Common myeloid progenitor, CD34-positive (primary cell): Measurements from ENCODE around the gene CHD6.

ENCODE experiments used
- CTCF ChIA-PET: fragments of 350-600 bp; sonication (Branson Sonifier 250); formaldehyde crosslinking; loops from one replicate; lab custom pipeline; 2021; ENCODE audit warnings: antibody characterized with exemption; lab: Charles Lee
- POLR2A ChIA-PET: fragments of 350-600 bp; sonication (Branson Sonifier 250); formaldehyde crosslinking; loops from one replicate; lab custom pipeline; 2021; ENCODE audit warnings: antibody characterized with exemption; lab: Charles Lee
- DNase-seq, 3 donors: peaks; one replicate each; pipeline versions ENCODE4 v3.0.0 to v3.0.0-alpha.2; 2013
- H3K27ac ChIP-seq, 2 experiments: 1 replicate in 1 of 2; 2 replicates in 1 of 2; pipeline ENCODE4 v1.7.0; 2013; ENCODE audit warnings: inconsistent platforms in 2 of 2, low read length in 2 of 2, mild to moderate bottlenecking in 2 of 2, low read depth in 1 of 2, moderate library complexity in 1 of 2; ENCODE audit not compliant: severe bottlenecking in 2 of 2, insufficient read depth in 1 of 2, poor library complexity in 1 of 2
- H3K27me3 ChIP-seq, 5 experiments: replicated peaks in 2 of 5; 1 replicate in 3 of 5; 2 replicates in 2 of 5; pipeline versions ENCODE4 v1.6.1 to v1.7.0; 2013; ENCODE audit warnings: low read length in 4 of 5, mild to moderate bottlenecking in 2 of 5, moderate library complexity in 2 of 5, inconsistent platforms in 1 of 5; ENCODE audit not compliant: insufficient read depth in 5 of 5, control insufficient read depth in 4 of 5
- H3K36me3 ChIP-seq, 4 experiments: 1 replicate in 2 of 4; 2 replicates in 2 of 4; pipeline versions ENCODE4 v1.6.1 to v1.7.0; 2013; ENCODE audit warnings: low read length in 3 of 4, control low read depth in 1 of 4, mild to moderate bottlenecking in 1 of 4; ENCODE audit not compliant: control insufficient read depth in 4 of 4, insufficient read depth in 4 of 4
- H3K4me1 ChIP-seq, 4 experiments: 1 replicate in 3 of 4; 2 replicates in 1 of 4; pipeline versions ENCODE4 v1.6.1 to v1.7.1; 2013; ENCODE audit warnings: low read length in 3 of 4, mild to moderate bottlenecking in 3 of 4, control low read depth in 1 of 4, inconsistent platforms in 1 of 4, moderate library complexity in 1 of 4; ENCODE audit not compliant: control insufficient read depth in 4 of 4, insufficient read depth in 4 of 4; ENCODE audit errors: control extremely low read depth in 1 of 4
- H3K4me3 ChIP-seq, 7 experiments: 1 replicate in 4 of 7; 2 replicates in 3 of 7; pipeline versions ENCODE4 v1.5.1 to v1.7.0; 2013; ENCODE audit warnings: mild to moderate bottlenecking in 7 of 7, low read length in 6 of 7, moderate library complexity in 6 of 7, inconsistent platforms in 2 of 7, low read depth in 2 of 7, control low read depth in 1 of 7; ENCODE audit not compliant: insufficient read depth in 4 of 7, control insufficient read depth in 1 of 7; ENCODE audit errors: extremely low read depth in 1 of 7
- H3K9me3 ChIP-seq, 5 experiments: 1 replicate in 4 of 5; 2 replicates in 1 of 5; pipeline versions ENCODE4 v1.6.1 to v1.7.1; 2013; ENCODE audit warnings: low read length in 4 of 5, mild to moderate bottlenecking in 2 of 5, inconsistent platforms in 1 of 5, low read depth in 1 of 5, moderate library complexity in 1 of 5; ENCODE audit not compliant: control insufficient read depth in 4 of 5, insufficient read depth in 2 of 5; ENCODE audit errors: control extremely low read depth in 1 of 5
- WGBS: methylation state at CpG from one replicate; pipeline ENCODE4 v1.1.5; 2013; ENCODE audit not compliant: insufficient coverage; 5-methylcytosine and 5-hydroxymethylcytosine counted together

The CHD6 gene

DNA sequence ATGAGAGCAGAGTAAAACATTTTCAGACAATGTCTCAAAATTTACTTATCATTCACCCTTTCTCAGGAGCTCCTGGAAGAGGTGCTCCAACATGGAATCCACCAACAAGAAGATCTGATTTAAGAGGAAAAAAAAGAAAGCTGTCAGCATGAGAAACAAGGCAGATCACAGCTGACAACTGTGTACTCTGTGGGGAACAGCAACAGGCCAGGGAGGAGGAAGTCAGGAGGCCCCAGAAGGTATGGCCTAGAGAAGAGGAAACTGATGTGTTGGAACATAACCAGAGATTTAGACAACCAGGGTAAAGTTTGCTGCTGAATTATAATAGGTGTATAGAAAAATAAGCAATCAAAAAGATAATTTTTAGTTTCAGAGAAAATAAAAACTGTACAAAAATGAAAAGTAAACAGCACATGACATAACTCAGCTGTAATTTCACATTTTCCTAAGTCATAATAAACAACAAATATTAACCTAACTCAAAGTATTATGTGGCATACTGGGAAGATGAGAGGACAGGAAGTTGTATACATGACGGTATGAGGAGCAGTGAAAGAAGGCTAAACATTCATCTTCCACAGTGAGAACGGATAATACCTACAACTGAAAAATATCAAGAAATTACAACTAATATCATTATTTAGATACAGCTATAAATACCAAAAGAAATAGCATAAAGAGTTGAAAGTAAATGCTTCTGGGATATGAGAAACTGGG is 138.0 kb downstream of the CHD6 start:
- H3K4me1 ChIP-seq = peaks cover 11 to 20% (median 17%) of the 10 kb centered on the region in 4 experiments
- H3K27ac ChIP-seq = peak overlapping the region in 1 of 2 experiments; percentile 65
- DNase-seq = peak; percentile 16 to 78 (median 65)
- ChIA-PET POLR2A (interaction anchor here (0.6 kb wide), 1 partner anchor 15 kb away, joined by 5 read pairs; no protein-coding TSS in a partner anchor), CTCF (no interaction called here)
- WGBS = no CpG with 5 or more reads among the region's 2 CpGs
- H3K27me3 ChIP-seq = no peaks in the 10 kb centered on the region
- peaks cover 12 to 42% (median 27%) of the 10 kb centered on the region in 4 experiments for H3K36me3 ChIP-seq
- no peak overlapping the region for H3K4me3 ChIP-seq
- H3K9me3 ChIP-seq = no peaks in the 10 kb centered on the region

DNA sequence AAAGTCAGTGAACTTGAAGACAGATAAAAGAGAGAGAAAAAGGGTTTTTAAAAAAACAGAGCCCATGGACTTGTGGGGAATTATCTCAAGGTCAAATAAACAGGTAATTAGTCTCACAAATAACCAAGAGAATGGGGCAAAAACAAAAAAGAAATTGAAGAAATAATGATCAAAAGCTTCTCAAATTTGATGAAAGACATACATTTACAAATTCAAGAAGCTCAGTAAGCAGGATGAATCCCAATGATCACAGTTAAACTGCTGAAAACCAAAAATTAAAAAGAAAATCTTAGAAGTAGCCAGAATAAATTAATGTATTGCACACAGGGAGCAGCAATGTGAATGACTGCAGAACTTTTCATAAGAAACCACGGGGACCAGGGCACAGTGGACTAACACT is 139.1 kb downstream of the CHD6 start:
- ChIA-PET CTCF (interaction anchor here (2.1 kb wide), 1 partner anchor 9 kb away, joined by 5 read pairs; no protein-coding TSS in a partner anchor), POLR2A (no interaction called here)
- H3K36me3 ChIP-seq = peaks cover 8 to 32% (median 21%) of the 10 kb centered on the region in 4 experiments
- no CpG with 5 or more reads among the region's 1 CpG for WGBS
- no peaks in the 10 kb centered on the region for H3K27me3 ChIP-seq
- H3K27ac ChIP-seq = no peak overlapping the region
- H3K4me3 ChIP-seq = no peak overlapping the region
- H3K4me1 ChIP-seq = peaks cover 11 to 20% (median 17%) of the 10 kb centered on the region in 4 experiments
- DNase-seq = no peak
- no peaks in the 10 kb centered on the region for H3K9me3 ChIP-seq

DNA sequence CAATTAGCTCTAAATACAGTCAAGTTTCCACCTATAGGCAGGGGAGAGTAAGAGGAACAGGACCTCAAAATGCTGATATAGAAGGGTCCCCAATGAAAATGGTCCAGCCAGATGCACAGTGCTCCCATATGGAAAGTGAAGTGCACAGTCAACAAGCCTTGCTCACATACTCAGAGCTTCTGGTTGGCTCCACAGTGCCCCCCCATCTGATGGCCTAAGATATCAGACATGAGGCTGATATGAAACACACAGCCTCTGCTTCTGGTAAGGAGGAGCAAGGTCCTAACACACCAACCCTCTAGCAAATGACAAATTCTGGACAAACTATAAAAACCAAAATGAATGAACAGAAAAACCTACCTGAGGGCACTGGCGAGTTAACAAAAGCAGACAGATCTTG is 140.2 kb downstream of the CHD6 start:
- Histone ChIP-seq H3K27me3 (no peaks in the 10 kb centered on the region), H3K36me3 (peaks cover 4 to 32% (median 17%) of the 10 kb centered on the region in 4 experiments), H3K9me3 (no peaks in the 10 kb centered on the region), H3K4me1 (peaks cover 11 to 20% (median 17%) of the 10 kb centered on the region in 4 experiments), H3K4me3 (no peak overlapping the region), H3K27ac (no peak overlapping the region)
- POLR2A ChIA-PET = no interaction called here
- no peak for DNase-seq
- CTCF ChIA-PET = interaction anchor here (2.1 kb wide), 1 partner anchor 10 kb away, joined by 5 read pairs; no protein-coding TSS in a partner anchor
- 100% methylated on average over 1 of the region's 1 CpG for WGBS

DNA sequence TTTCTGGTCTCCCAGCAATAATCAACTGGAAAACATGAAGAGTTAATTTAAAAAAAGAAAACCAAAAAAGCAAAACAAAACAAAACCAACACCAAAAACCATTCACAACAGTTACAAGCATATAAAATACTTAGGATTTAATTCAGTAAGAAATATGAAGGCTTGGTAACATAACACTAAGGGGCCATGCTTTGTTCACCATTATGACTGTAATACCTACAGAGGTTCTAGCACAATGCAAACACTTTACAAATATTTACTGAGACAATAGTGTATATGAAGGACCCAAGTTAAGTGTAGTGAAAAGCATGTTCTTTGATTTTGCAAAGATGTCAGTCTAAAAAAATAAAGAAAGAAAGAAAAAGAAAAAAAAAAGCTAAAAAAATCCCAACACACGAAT is 141.7 kb downstream of the CHD6 start:
- no CpG with 5 or more reads among the region's 1 CpG for WGBS
- H3K27me3 ChIP-seq = no peaks in the 10 kb centered on the region
- ChIA-PET POLR2A (interaction anchor here (0.5 kb wide), 1 partner anchor 28 kb away, joined by 4 read pairs; no protein-coding TSS in a partner anchor), CTCF (no interaction called here)
- no peak overlapping the region for H3K27ac ChIP-seq
- no peak overlapping the region for H3K4me3 ChIP-seq
- peaks cover 6 to 33% (median 25%) of the 10 kb centered on the region in 4 experiments for H3K36me3 ChIP-seq
- no peaks in the 10 kb centered on the region for H3K9me3 ChIP-seq
- DNase-seq = no peak
- H3K4me1 ChIP-seq = peaks cover 11 to 20% (median 17%) of the 10 kb centered on the region in 4 experiments

DNA sequence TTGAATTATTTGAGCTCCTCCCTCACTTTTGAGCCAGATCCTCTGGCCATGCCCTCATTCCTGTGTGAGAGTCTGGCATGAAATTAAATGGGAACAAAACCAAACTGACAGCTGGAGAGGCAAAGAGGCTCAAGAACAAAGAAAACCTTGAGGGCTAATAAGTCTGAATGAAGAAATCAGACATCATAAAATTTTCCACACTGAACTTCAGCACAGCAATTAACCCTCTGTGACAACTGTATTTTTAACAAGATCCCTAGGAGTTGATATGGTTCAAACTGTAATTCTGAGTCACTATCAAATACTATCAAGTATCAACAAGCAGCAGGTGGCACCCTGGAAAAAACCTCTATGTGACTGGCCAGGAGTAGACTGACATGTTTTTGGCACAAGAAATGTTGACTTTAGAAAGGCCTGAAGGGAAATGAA is 142.2 kb downstream of the CHD6 start:
- Histone ChIP-seq H3K4me1 (peaks cover 11 to 20% (median 17%) of the 10 kb centered on the region in 4 experiments), H3K36me3 (peaks cover 6 to 33% (median 25%) of the 10 kb centered on the region in 4 experiments), H3K4me3 (no peak overlapping the region), H3K9me3 (no peaks in the 10 kb centered on the region), H3K27ac (no peak overlapping the region), H3K27me3 (no peaks in the 10 kb centered on the region)
- DNase-seq = peak in 1 of 3 donors; percentile 30
- POLR2A ChIA-PET = interaction anchor here (0.5 kb wide), 1 partner anchor 28 kb away, joined by 4 read pairs; no protein-coding TSS in a partner anchor
- CTCF ChIA-PET = no interaction called here

DNA sequence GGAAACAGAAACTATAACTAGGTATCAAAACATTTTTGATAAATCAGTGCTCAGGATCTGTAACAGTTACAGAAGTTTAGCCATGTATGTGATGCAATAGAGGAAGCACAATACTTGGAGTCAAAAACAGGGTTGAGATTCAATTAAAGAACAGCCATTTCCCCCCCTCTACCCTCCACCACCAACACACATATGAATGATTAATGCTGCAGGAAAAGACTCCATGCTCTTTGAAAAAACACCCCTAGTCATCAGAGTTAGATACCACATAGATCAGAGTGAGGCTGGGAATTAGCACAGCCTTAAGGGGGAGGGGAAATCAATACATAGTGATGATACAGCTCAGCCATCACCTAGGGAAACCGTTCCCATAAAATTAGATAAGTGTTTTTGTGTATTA is 142.7 kb downstream of the CHD6 start:
- Histone ChIP-seq H3K27ac (no peak overlapping the region), H3K4me1 (peaks cover 6 to 16% (median 13%) of the 10 kb centered on the region in 4 experiments), H3K36me3 (peaks cover 11 to 37% (median 28%) of the 10 kb centered on the region in 4 experiments), H3K4me3 (no peak overlapping the region), H3K27me3 (no peaks in the 10 kb centered on the region), H3K9me3 (no peaks in the 10 kb centered on the region)
- ChIA-PET CTCF (no interaction called here), POLR2A (no interaction called here)
- no CpG with 5 or more reads among the region's 1 CpG for WGBS
- DNase-seq = no peak
